AG04450 (cell line): ENCODE data around the gene PDCD7. TPM values are rescaled to one million over a fixed set of nuclear protein-coding genes. Genes with fewer than 3 reads are reported as not detected.

Experiments used
- CTCF ChIA-PET: fragments of 300-600, 350-600 bp; formaldehyde crosslinking; extraction: SDS; loops from one replicate; lab custom pipeline; 2022; ENCODE audit warnings: antibody characterized with exemption, inconsistent platforms; lab: Charles Lee
- POLR2A ChIA-PET: fragments of 350-600 bp; formaldehyde crosslinking; extraction: SDS; loops from one replicate; lab custom pipeline; 2021; ENCODE audit warnings: antibody characterized with exemption, inconsistent platforms; lab: Yijun Ruan, JAX
- DNase-seq: peaks from one replicate; pipeline ENCODE4 v3.0.0-alpha.2; 2011; ENCODE audit warnings: low read depth, low spot score
- H3K27ac ChIP-seq: one replicate; pipeline ENCODE4 v1.5.1; 2012; ENCODE audit warnings: low read depth, low read length, control low read depth
- H3K27me3 ChIP-seq: one replicate; pipeline ENCODE4 v1.6.0; 2012; ENCODE audit warnings: low read length; ENCODE audit not compliant: control insufficient read depth, insufficient read depth
- H3K4me3 ChIP-seq: 2 replicates; pipeline ENCODE4 v1.5.1; 2011; ENCODE audit warnings: mild to moderate bottlenecking, low read depth, low read length, control low read depth
- H3K9me3 ChIP-seq: 2 replicates; pipeline ENCODE4 v1.5.1; 2012; ENCODE audit warnings: low read length; ENCODE audit not compliant: control insufficient read depth, insufficient read depth
- polyA plus RNA-seq: library from polyadenylated mRNA; depleted of rRNA; stranded (reverse); fragments of >200 nt; gene quantifications from 2 replicates; pipeline ENCODE4 v1.2.3, GENCODE V29; 2011
- TF ChIP-seq, protein P1 (sequence below): IDR thresholded peaks from 2 replicates; pipeline ENCODE4 v1.5.1; 2011; ENCODE audit warnings: low read depth, low read length, control low read depth, inconsistent platforms

The PDCD7 gene
- polyA plus RNA-seq, 1 experiment: 18.0 TPM

DNA sequence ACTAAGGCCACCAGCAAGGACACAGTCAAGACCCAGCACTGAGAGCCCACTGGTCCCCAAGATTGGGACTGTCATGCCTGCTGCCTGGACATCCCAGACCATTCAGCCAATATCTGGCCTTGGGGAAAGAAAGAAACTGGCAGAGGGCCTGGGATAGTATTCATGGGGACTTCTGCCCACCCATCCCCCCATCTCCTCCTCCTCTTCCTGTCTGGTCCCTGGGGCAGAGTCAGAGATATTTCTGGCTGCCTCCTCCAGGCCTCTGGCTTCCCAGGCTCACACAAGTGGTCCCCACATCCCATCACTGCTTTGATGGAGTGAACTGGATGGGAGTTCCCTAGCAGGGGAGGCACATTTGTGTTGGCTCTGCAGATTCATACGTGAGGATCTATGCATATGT lies 61.6 kb downstream of the PDCD7 start:
- CTCF ChIA-PET: interaction anchor here (1.0 to 1.2 kb wide), 2 partner anchors 18 to 29 kb away, joined by 4 read pairs; no protein-coding TSS in a partner anchor
- TF ChIP-seq, protein P1, sequence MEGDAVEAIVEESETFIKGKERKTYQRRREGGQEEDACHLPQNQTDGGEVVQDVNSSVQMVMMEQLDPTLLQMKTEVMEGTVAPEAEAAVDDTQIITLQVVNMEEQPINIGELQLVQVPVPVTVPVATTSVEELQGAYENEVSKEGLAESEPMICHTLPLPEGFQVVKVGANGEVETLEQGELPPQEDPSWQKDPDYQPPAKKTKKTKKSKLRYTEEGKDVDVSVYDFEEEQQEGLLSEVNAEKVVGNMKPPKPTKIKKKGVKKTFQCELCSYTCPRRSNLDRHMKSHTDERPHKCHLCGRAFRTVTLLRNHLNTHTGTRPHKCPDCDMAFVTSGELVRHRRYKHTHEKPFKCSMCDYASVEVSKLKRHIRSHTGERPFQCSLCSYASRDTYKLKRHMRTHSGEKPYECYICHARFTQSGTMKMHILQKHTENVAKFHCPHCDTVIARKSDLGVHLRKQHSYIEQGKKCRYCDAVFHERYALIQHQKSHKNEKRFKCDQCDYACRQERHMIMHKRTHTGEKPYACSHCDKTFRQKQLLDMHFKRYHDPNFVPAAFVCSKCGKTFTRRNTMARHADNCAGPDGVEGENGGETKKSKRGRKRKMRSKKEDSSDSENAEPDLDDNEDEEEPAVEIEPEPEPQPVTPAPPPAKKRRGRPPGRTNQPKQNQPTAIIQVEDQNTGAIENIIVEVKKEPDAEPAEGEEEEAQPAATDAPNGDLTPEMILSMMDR: no peak
- no peak for DNase-seq

DNA sequence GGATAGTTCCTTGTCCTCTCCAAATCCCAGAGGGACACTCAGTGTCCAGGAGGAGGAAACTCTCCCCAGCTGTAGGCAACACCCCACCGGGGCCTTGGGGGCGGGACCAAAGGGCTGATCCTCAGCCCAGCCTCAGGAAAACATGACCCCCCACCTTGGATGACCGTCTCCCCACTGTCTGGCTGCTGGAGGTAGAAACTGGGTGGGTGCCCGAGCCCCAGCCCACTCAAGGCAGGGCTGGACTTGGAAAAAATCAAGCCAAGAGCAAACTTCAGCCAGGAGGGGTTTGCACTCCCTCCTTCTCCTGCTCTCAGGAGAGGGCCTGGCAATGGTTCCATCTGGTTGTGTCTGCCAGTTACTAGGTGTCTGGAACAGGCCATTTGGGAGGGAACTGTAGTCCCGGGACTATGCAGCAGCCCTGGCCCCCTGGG lies 62.2 kb downstream of the PDCD7 start:
- Histone ChIP-seq H3K27ac (peak overlapping the region; percentile 11), H3K4me3 (no peak overlapping the region), H3K9me3 (no peaks in the 10 kb centered on the region), H3K27me3 (peaks cover 3% of the 10 kb centered on the region)
- ChIA-PET POLR2A (no interaction called here), CTCF (no interaction called here)
- TF ChIP-seq, protein P1: no peak
- DNase-seq: no peak

More for the DNA sequence above, 61.6 kb downstream of the PDCD7 start:
- Histone ChIP-seq H3K9me3 (peaks cover 3% of the 10 kb centered on the region; the same call in 1 of the 2 replicates), H3K4me3 (no peak overlapping the region), H3K27me3 (peaks cover 3% of the 10 kb centered on the region), H3K27ac (no peak overlapping the region)
- POLR2A ChIA-PET: no interaction called here

DNA sequence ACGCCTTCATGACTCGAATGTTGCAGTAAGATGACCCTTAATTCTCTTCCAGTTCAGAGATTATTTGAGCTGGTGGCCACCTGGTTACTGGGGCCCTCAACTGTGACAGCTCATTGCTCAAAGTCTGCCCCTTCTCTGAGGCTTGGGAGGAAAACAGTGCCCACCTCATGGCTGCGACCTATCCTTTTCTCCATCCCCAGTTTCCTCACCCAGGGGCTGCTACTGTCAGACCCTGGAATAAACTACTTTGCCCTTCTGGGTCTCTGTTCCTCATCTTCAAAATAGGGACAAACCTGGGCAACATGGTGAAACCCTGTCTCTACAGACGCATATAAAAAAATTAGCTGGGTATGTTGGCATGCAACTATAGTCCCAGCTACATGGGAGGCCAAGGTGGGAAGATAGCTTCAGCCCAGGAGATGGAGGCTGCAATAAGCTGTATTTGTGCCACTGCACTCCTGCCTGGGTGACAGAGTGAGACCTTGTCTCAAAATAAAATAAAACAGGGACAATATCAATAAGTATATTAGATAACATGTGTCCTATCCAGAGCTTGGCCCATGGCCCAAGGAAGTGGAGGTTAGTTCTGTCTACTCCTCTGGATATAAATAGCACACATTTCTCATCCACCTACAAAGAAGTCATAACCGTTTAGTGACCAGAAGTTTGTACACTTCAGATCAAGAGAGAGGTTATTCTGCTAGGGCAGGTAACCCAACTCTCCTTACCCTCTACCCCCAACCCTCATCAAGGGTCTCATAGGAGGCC lies 63.6 kb downstream of the PDCD7 start:
- Histone ChIP-seq H3K27ac (peak overlapping the region; percentile 90), H3K4me3 (no peak overlapping the region), H3K9me3 (no peaks in the 10 kb centered on the region), H3K27me3 (peaks cover 7% of the 10 kb centered on the region)
- DNase-seq: no peak
- TF ChIP-seq, protein P1: no peak
- CTCF ChIA-PET: interaction anchor here (0.5 to 4.1 kb wide), 11 partner anchors 8 to 130 kb away, joined by 3 to 27 read pairs (median 4); no protein-coding TSS in a partner anchor
- POLR2A ChIA-PET: interaction anchor here (0.6 to 2.9 kb wide), 14 partner anchors 9 to 235 kb away, joined by 3 to 32 read pairs (median 7); partner anchors contain the start of genes RNU5B-1, SLC51B and SPG21

DNA sequence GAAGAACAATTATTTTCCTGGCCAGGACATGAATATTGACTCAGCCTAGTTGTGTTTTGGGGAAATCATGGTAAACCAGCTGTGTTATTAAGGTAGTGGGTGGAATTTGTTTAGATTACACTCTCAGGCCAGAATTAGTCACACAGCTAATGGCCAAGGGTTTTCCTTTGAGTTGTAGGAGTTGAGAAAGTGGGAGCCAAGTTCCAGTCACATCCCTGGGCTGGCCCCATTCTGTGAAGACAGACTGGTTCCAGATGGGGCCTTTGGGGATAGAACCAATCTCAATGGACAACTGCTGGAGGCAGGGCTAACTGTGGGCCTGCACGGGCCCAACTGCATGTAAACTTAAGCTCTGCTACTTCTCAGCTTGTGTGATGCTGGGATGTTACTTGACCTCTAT lies 64.4 kb downstream of the PDCD7 start:
- no peak overlapping the region for H3K4me3 ChIP-seq
- peak overlapping the region; percentile 91 for H3K27ac ChIP-seq
- TF ChIP-seq, protein P1: no peak
- H3K9me3 ChIP-seq: no peaks in the 10 kb centered on the region
- ChIA-PET CTCF (interaction anchor here (0.6 to 4.1 kb wide), 10 partner anchors 9 to 35 kb away, joined by 3 to 27 read pairs (median 4); no protein-coding TSS in a partner anchor), POLR2A (interaction anchor here (0.6 to 2.9 kb wide), 16 partner anchors 10 to 822 kb away, joined by 3 to 32 read pairs (median 6); partner anchors contain the start of genes RNU5B-1, SLC51B and SPG21)
- H3K27me3 ChIP-seq: peaks cover 9% of the 10 kb centered on the region
- peak; percentile 99 for DNase-seq

DNA sequence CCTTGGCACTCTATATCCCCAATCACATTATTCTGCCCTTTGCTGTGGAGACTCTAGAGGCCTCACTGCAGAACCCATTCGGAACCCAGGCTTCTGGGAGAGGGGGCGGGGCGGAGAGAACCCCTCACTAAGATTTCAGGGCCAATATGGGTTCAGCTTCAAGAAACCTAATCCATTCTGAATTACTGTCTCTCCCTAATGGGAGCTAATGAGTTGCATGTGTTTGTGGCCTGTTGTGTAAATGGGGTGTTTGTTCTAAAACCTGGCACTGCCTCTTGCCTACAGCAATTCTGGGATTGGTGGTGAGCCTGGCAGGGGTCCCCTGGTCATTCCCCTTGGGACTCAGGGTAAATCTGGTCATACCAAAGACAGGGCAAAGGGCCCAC lies 65.2 kb downstream of the PDCD7 start:
- TF ChIP-seq, protein P1: no peak
- Histone ChIP-seq H3K4me3 (peak overlapping the region; percentile 53; the same call in 1 of the 2 replicates), H3K27ac (peak overlapping the region; percentile 91), H3K9me3 (no peaks in the 10 kb centered on the region), H3K27me3 (peaks cover 9% of the 10 kb centered on the region)
- ChIA-PET POLR2A (interaction anchor here (0.5 to 2.9 kb wide), 9 partner anchors 9 to 237 kb away, joined by 3 to 32 read pairs (median 9); partner anchors contain the start of genes RNU5B-1 and SLC51B), CTCF (interaction anchor here (1.0 to 4.1 kb wide), 5 partner anchors 10 to 33 kb away, joined by 3 to 27 read pairs (median 13); no protein-coding TSS in a partner anchor)
- DNase-seq: no peak
